ENCODE data around the gene MARK1. TPM values are rescaled to one million over a fixed set of nuclear protein-coding genes. Genes with fewer than 3 reads are reported as not detected.
"Not testable (repeated sequence)": the region's sequence is repeated elsewhere in the genome, so short reads cannot be mapped to it uniquely, and the experiment has no call there.

Gene MARK1
- total and polyA plus RNA-seq, 7 donors, result 0.60 to 15.0 (median 9.3) TPM

GRCh38 chr1:220604926-220605325 lies 77.0 kb downstream of the MARK1 start:
- TF ChIP-seq POLR2A (IDR thresholded peaks at IDR 0.05) (no peak), EP300 (IDR thresholded peaks at IDR 0.05) (no peak), CTCF (IDR thresholded peaks at IDR 0.05) (no peak), POLR2AphosphoS5 (IDR thresholded peaks at IDR 0.05) (no peak)
- Histone ChIP-seq H3K4me1 (no peaks in the 10 kb centered on the region), H3K9me3 (no peaks in the 10 kb centered on the region), H3K27ac (no peak overlapping the region), H3K36me3 (no peaks in the 10 kb centered on the region), H3K27me3 (no peaks in the 10 kb centered on the region), H3K4me3 (no peak overlapping the region)
- intact Hi-C loops (cut with DNase I), result no loop called here
- DNase-seq, result no peak
- 88 to 89% methylated on average over 3 of the region's 3 CpGs for WGBS, 2 donors

GRCh38 chr1:220605651-220606050 lies 77.7 kb downstream of the MARK1 start:
- H3K4me1 ChIP-seq; H3K9me3 ChIP-seq; DNase-seq; H3K27ac ChIP-seq; H3K27me3 ChIP-seq; intact Hi-C loops (cut with DNase I); H3K36me3 ChIP-seq; H3K4me3 ChIP-seq: not testable (repeated sequence)
- WGBS, 2 donors, result 91 to 92% methylated on average over 4 of the region's 4 CpGs

GRCh38 chr1:220611100-220611499 lies 83.2 kb downstream of the MARK1 start:
- H3K36me3 ChIP-seq; H3K4me3 ChIP-seq; H3K27ac ChIP-seq; DNase-seq; intact Hi-C loops (cut with DNase I); H3K27me3 ChIP-seq; H3K4me1 ChIP-seq; H3K9me3 ChIP-seq: not testable (repeated sequence)
- WGBS, 2 donors, result 88 to 92% methylated on average over 11 of the region's 11 CpGs

GRCh38 chr1:220616836-220617235 lies 88.9 kb downstream of the MARK1 start:
- H3K27me3 ChIP-seq, result no peaks in the 10 kb centered on the region
- DNase-seq, result no peak
- H3K27ac ChIP-seq, result no peak overlapping the region
- peaks cover 0 to 14% (median 0%) of the 10 kb centered on the region in 4 donors for H3K36me3 ChIP-seq
- no peak for TF ChIP-seq POLR2A (IDR thresholded peaks at IDR 0.05)
- no peak overlapping the region for H3K4me3 ChIP-seq
- intact Hi-C loops (cut with DNase I), result no loop called here
- H3K4me1 ChIP-seq, result no peaks in the 10 kb centered on the region
- no peaks in the 10 kb centered on the region for H3K9me3 ChIP-seq

- Histone ChIP-seq H3K4me3 (no peak overlapping the region), H3K27ac (no peak overlapping the region), H3K4me1 (no peaks in the 10 kb centered on the region), H3K27me3 (no peaks in the 10 kb centered on the region), H3K36me3 (no peaks in the 10 kb centered on the region), H3K9me3 (no peaks in the 10 kb centered on the region)
- 95 to 97% methylated on average over 5 of the region's 5 CpGs for WGBS, 2 donors
- intact Hi-C loops (cut with DNase I), result no loop called here
- TF ChIP-seq EP300 (IDR thresholded peaks at IDR 0.05) (no peak), CTCF (IDR thresholded peaks at IDR 0.05) (no peak), POLR2AphosphoS5 (IDR thresholded peaks at IDR 0.05) (no peak), POLR2A (IDR thresholded peaks at IDR 0.05) (no peak)
- no peak for DNase-seq
Observed at GRCh38 chr1:220628431-220628830, 100.5 kb downstream of the MARK1 start.

- H3K9me3 ChIP-seq, result no peaks in the 10 kb centered on the region
- 72 to 79% methylated on average over 4 of the region's 4 CpGs for WGBS, 2 donors
- no peak for TF ChIP-seq POLR2AphosphoS5 (IDR thresholded peaks at IDR 0.05)
- no peak for TF ChIP-seq POLR2A (IDR thresholded peaks at IDR 0.05)
- no peak for TF ChIP-seq EP300 (IDR thresholded peaks at IDR 0.05)
- TF ChIP-seq CTCF (IDR thresholded peaks at IDR 0.05), result no peak
Observed at GRCh38 chr1:220631238-220631815, 103.4 kb downstream of the MARK1 start.

More at GRCh38 chr1:220631238-220631815, 103.4 kb downstream of the MARK1 start:
- no peak overlapping the region for H3K4me3 ChIP-seq
- H3K27ac ChIP-seq, result no peak overlapping the region
- peaks cover 0 to 13% (median 0%) of the 10 kb centered on the region in 4 donors for H3K36me3 ChIP-seq
- DNase-seq, result no peak
- H3K27me3 ChIP-seq, result no peaks in the 10 kb centered on the region
- no peaks in the 10 kb centered on the region for H3K4me1 ChIP-seq
- intact Hi-C loops (cut with DNase I), result no loop called here

Data from sigmoid colon (tissue), 7 donors.